PC-3 (cell line): ENCODE results near the gene CS. TPM values are rescaled to one million over a fixed set of nuclear protein-coding genes. Genes with fewer than 3 reads are reported as not detected.

Experiments
- ATAC-seq: fragments of 200-7000 bp; cut with Tn5 transposase; 2 replicates; pipeline ENCODE4 v1.9.1; 2020; ENCODE audit warnings: mild to moderate bottlenecking, moderate library complexity
- BruUV-seq: library from RNA; stranded (reverse); fragments of 400-500 nt; replicated peaks from 2 replicates; lab custom pipeline; 2021; lab: Mats Ljungman, UMichigan
- CTCF ChIA-PET: fragments of 300-600 bp; sonication (Branson Sonifier 250); formaldehyde crosslinking; loops from one replicate; lab custom pipeline; 2022; ENCODE audit warnings: antibody characterized with exemption; lab: Charles Lee
- POLR2A ChIA-PET: fragments of 300-600 bp; sonication (Branson Sonifier 250); formaldehyde crosslinking; loops from one replicate; lab custom pipeline; 2022; ENCODE audit warnings: antibody characterized with exemption; ENCODE audit not compliant: unreplicated experiment; lab: Charles Lee
- DNase-seq: peaks from one replicate; pipeline ENCODE4 v3.0.0-alpha.2; 2015
- H2AFZ ChIP-seq: fragments of 300-600 bp; sonication (generic); 2 replicates; pipeline ENCODE4 v1.6.0; 2016; ENCODE audit warnings: antibody characterized with exemption, low read length
- H3F3A ChIP-seq: fragments of 300-600 bp; sonication (generic); one replicate; pipeline ENCODE4 v1.6.0; 2017; ENCODE audit warnings: antibody characterized with exemption, low read length, control low read depth, mild to moderate bottlenecking; ENCODE audit not compliant: unreplicated experiment
- H3K27ac ChIP-seq: fragments of 300-600 bp; sonication (generic); 2 replicates; pipeline ENCODE4 v1.5.1; 2016; ENCODE audit warnings: mild to moderate bottlenecking, low read length
- H3K27me3 ChIP-seq: fragments of 300-600 bp; sonication (generic); 2 replicates; pipeline ENCODE4 v1.6.1; 2016; ENCODE audit warnings: low read length, mixed read lengths
- H3K36me3 ChIP-seq: fragments of 300-600 bp; sonication (generic); 2 replicates; pipeline ENCODE4 v1.6.1; 2016; ENCODE audit warnings: low read depth, mixed run types, low read length, mixed read lengths
- H3K4me1 ChIP-seq: fragments of 300-600 bp; sonication (generic); 2 replicates; pipeline ENCODE4 v1.5.1; 2016; ENCODE audit warnings: low read length; ENCODE audit not compliant: insufficient read depth
- H3K4me2 ChIP-seq: fragments of 300-600 bp; sonication (generic); 2 replicates; pipeline ENCODE4 v1.6.0; 2016; ENCODE audit warnings: low read length
- H3K4me3 ChIP-seq: fragments of 300-600 bp; sonication (generic); 2 replicates; pipeline ENCODE4 v1.5.1; 2016; ENCODE audit warnings: mild to moderate bottlenecking, low read length, mixed read lengths
- H3K79me2 ChIP-seq: fragments of 300-600 bp; sonication (generic); 2 replicates; pipeline ENCODE4 v1.6.1; 2017; ENCODE audit warnings: low read length, mixed read lengths
- H3K9ac ChIP-seq: fragments of 300-600 bp; sonication (generic); 2 replicates; pipeline ENCODE4 v1.6.0; 2016; ENCODE audit warnings: mild to moderate bottlenecking, low read length
- H3K9me2 ChIP-seq: fragments of 300-600 bp; sonication (generic); replicated peaks from 2 replicates; pipeline ENCODE4 v1.6.1; 2016; ENCODE audit warnings: mixed run types, low read length, mixed read lengths
- H3K9me3 ChIP-seq: fragments of 300-600 bp; sonication (generic); 2 replicates; pipeline ENCODE4 v1.6.1; 2016; ENCODE audit warnings: low read length, mixed read lengths
- H4K20me1 ChIP-seq: fragments of 300-600 bp; sonication (generic); 2 replicates; pipeline ENCODE4 v1.6.1; 2016; ENCODE audit warnings: low read length, mixed read lengths
- EZH2 ChIP-seq: fragments of 300-600 bp; sonication (generic); IDR thresholded peaks from one replicate; pipeline ENCODE4 v1.6.1; 2017; ENCODE audit warnings: antibody characterized with exemption, mild to moderate bottlenecking, low read length; ENCODE audit not compliant: unreplicated experiment
- EZH2phosphoT487 ChIP-seq: fragments of 300-600 bp; sonication (generic); IDR thresholded peaks from 2 replicates; pipeline ENCODE4 v1.6.1; 2018; ENCODE audit warnings: mild to moderate bottlenecking, antibody characterized with exemption, low read length, borderline replicate concordance
- intact Hi-C: fragments of 100-400 bp; cut with micrococcal nuclease; formaldehyde crosslinking; loops from 2 replicates; pipeline ENCODE4 v1.9.0; 2023
- total RNA-seq: library from RNA; depleted of rRNA; stranded (reverse); fragments of >200 nt; gene quantifications from 2 replicates; pipeline ENCODE4 v1.2.3, GENCODE V29; 2014
- TF ChIP-seq, protein P1 (sequence below): fragments of 300-600 bp; sonication (generic); conservative IDR thresholded peaks from 2 replicates; pipeline ENCODE4 v1.5.1; 2017; ENCODE audit warnings: antibody characterized with exemption, low read depth, mild to moderate bottlenecking, low read length

CS gene
- total RNA-seq, 1 experiment from 2014 or later: 182 TPM

DNA sequence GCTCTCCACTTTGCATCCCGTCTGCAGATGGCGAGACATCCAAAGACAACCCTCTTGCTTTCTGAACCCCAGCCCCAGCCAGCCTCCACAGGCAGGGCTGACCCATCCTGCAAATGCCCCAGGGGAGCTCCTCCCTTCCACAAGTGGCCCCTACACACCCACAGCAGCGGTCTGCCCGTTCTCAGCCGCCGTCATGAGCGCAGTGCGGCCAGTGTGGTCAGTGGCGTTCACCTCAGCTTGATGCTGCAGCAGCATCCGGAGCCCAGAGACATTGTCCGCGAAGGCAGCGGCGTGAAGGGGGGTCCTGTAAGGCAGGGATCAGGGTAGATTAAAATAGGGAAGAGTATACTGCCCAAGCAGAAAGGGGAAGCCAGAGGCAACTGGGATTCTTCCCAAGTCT lies 55.6 kb downstream of the CS start:
- Histone ChIP-seq H3K9ac (no peak overlapping the region), H3K9me3 (no peaks in the 10 kb centered on the region), H3K9me2 (no peaks in the 10 kb centered on the region), H3F3A (no peaks in the 10 kb centered on the region), H4K20me1 (no peaks in the 10 kb centered on the region), H3K27me3 (no peaks in the 10 kb centered on the region), H3K36me3 (peaks cover 44% of the 10 kb centered on the region), H3K79me2 (no peaks in the 10 kb centered on the region), H3K27ac (no peak overlapping the region), H3K4me1 (no peaks in the 10 kb centered on the region), H2AFZ (no peak overlapping the region), H3K4me2 (no peak overlapping the region), H3K4me3 (no peak overlapping the region)
- TF ChIP-seq, protein P1, sequence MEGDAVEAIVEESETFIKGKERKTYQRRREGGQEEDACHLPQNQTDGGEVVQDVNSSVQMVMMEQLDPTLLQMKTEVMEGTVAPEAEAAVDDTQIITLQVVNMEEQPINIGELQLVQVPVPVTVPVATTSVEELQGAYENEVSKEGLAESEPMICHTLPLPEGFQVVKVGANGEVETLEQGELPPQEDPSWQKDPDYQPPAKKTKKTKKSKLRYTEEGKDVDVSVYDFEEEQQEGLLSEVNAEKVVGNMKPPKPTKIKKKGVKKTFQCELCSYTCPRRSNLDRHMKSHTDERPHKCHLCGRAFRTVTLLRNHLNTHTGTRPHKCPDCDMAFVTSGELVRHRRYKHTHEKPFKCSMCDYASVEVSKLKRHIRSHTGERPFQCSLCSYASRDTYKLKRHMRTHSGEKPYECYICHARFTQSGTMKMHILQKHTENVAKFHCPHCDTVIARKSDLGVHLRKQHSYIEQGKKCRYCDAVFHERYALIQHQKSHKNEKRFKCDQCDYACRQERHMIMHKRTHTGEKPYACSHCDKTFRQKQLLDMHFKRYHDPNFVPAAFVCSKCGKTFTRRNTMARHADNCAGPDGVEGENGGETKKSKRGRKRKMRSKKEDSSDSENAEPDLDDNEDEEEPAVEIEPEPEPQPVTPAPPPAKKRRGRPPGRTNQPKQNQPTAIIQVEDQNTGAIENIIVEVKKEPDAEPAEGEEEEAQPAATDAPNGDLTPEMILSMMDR: no peak
- no peak for TF ChIP-seq EZH2phosphoT487
- no peak for TF ChIP-seq EZH2
- intact Hi-C loops: no loop called here
- no TSS peak for BruUV-seq
- ChIA-PET CTCF (no interaction called here), POLR2A (no interaction called here)
- no peak for ATAC-seq
- DNase-seq: no peak

DNA sequence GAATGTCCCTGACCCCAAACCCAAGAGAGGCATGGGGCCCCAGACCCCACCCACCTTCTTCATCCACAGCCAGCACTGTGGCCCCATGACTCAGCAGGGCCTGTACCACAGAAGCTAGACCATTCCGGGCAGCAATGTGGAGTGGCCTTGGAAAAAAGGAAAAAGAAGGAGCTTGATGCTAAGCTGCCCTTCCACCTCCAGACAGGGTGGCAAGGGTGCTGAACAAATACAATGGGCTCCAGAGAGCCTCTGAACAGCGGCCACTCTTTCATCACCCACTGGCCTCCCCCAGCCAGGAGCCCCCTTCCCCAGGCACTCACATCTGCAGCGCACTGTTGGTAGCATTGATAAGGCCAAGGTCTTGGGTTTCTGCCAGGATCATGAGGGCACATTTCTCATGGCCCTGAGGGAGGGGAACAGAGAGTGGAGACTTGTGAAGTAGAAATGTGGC lies 56.4 kb downstream of the CS start:
- TF ChIP-seq, protein P1: no peak
- no peak for TF ChIP-seq EZH2phosphoT487
- TF ChIP-seq EZH2: no peak
- Histone ChIP-seq H3K79me2 (no peaks in the 10 kb centered on the region), H3K4me2 (no peak overlapping the region), H3K4me3 (no peak overlapping the region), H3K9ac (no peak overlapping the region), H3K4me1 (no peaks in the 10 kb centered on the region), H3K9me2 (no peaks in the 10 kb centered on the region), H2AFZ (no peak overlapping the region), H3K36me3 (peaks cover 39% of the 10 kb centered on the region), H3F3A (no peaks in the 10 kb centered on the region), H3K27me3 (no peaks in the 10 kb centered on the region), H3K9me3 (no peaks in the 10 kb centered on the region), H3K27ac (no peak overlapping the region), H4K20me1 (no peaks in the 10 kb centered on the region)
- ChIA-PET POLR2A (no interaction called here), CTCF (no interaction called here)
- no TSS peak for BruUV-seq
- no peak for ATAC-seq
- intact Hi-C loops: no loop called here
- DNase-seq: no peak

DNA sequence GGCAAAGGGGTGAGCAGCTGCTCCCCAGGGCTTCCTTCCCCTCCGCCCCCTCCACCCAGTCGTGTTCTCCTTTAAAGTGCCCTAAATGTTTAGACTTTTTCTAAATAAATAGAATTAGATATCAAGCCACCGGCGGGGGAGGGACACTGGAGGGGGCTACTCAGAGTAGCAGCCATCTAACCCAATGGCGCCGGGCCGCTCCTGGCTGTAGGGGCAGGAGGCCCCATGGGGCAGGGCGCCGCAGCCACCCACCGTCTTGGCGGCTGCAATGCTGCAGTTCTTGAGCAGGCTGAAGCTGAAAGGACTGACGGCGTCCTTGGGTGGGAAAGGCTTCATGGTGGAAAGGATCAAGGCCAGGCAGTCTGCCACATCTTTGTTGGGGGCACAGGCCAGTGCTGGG lies 57.1 kb downstream of the CS start:
- ATAC-seq: no peak
- no TSS peak for BruUV-seq
- no peak overlapping the region for H3K4me2 ChIP-seq
- no peaks in the 10 kb centered on the region for H3K4me1 ChIP-seq
- H3K9me2 ChIP-seq: no peaks in the 10 kb centered on the region
- no peak overlapping the region for H2AFZ ChIP-seq
- no peak overlapping the region for H3K4me3 ChIP-seq
- POLR2A ChIA-PET: no interaction called here
- H3F3A ChIP-seq: no peaks in the 10 kb centered on the region
- no peak overlapping the region for H3K9ac ChIP-seq
- H4K20me1 ChIP-seq: no peaks in the 10 kb centered on the region
- TF ChIP-seq EZH2 (no peak), EZH2phosphoT487 (no peak)
- TF ChIP-seq, protein P1: no peak
- DNase-seq: no peak
- H3K36me3 ChIP-seq: peaks cover 32% of the 10 kb centered on the region
- H3K9me3 ChIP-seq: no peaks in the 10 kb centered on the region
- H3K79me2 ChIP-seq: no peaks in the 10 kb centered on the region
- no peaks in the 10 kb centered on the region for H3K27me3 ChIP-seq
- intact Hi-C loops: no loop called here
- CTCF ChIA-PET: no interaction called here
- no peak overlapping the region for H3K27ac ChIP-seq
